Activated T-helper 1 cell treated with anti-CD3 and anti-CD28 coated beads, Interleukin-2, amount 50 U/mL, for 16 hours (primary cell): ENCODE measurements around the gene BTN1A1.
"Not testable (repeated sequence)": the region's sequence is repeated elsewhere in the genome, so short reads cannot be mapped to it uniquely, and the experiment has no call there.

Source experiments
- DNase-seq, 2 donors: peaks; one replicate each; pipeline ENCODE4 v3.0.0-alpha.2; 2020; ENCODE audit warnings: low read depth in 1 of 2, low spot score in 1 of 2

Gene BTN1A1

DNA sequence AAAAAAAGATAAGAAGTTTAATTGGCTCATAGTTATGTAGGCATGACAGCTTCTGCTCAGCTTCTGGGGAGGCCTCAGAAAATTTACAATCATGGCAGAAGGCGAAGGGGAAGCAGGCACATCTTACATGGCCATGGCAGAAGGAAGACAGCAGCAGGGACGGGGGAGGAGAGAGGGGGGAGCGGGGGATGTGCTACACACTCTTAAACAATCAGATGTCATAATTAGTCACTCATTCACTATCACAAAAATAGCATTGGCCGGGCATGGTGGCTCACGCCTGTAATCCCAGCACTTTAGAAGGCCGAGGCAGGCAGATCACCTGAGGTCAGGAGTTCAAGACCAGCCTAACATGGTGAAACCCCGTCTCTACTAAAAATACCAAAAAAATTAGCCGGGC lies 10.9 kb downstream of the BTN1A1 start:
- not testable (repeated sequence) for DNase-seq

DNA sequence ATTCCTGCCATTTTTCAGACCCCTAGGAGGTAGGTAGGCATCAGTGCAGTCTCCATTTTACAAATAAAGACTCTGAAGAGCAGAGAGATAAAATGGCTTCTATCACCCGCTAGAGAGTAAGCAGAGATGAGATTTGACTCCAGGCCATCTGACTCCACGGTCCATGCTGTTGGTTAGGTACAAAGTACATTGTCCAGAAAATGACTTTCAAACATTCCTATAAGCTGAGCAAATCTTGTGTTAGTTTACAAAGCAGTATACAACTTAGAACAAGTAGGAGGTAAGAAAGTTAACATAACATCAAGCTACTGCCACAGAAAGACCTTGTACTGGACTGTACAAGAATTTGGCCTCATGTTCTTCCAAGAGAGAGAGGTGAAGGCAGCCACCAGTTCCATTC lies 14.9 kb downstream of the BTN1A1 start:
- no peak for DNase-seq

GRCh38 chr6:26516481-26517427 lies 16.7 kb downstream of the BTN1A1 start:
- DNase-seq = no peak

GRCh38 chr6:26519359-26519758 lies 19.3 kb downstream of the BTN1A1 start:
- DNase-seq = no peak

GRCh38 chr6:26520237-26520849 lies 20.2 kb downstream of the BTN1A1 start:
- no peak for DNase-seq

DNA sequence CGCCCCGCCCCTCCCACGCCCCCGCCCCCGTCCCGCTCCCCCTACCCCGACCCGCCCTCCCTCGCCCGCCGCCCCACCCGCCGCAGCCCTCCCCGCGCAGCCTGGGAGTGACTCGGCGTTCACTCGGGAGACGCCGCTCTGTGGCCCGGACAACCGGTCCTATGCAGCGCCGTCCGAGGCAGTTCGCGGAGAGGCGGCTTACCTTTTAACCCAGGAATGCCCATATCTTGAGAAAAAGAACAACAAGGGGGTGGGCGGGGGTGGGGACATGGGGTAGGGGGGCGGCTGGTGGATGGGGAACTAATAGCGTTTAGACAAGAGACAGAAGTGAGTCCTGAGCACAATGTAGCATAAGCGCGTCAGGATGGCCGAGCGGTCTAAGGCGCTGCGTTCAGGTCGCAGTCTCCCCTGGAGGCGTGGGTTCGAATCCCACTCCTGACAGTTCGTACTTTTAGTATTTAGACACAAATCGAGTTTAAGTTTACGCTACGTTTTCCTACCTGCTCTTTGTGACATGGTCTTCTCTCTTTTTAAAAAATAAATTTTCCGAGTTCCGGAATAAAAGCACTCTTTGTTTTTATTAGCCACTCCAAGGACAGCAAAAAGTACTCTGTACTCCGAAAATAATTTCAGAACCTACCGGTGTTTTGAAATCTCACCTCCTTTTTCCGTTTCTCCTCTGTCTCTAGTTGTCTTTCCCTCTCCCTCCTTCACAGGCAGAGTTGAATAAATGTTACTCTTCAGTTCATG lies 20.9 kb downstream of the BTN1A1 start:
- DNase-seq = peak; percentile 68 to 77

- peak; percentile 32 to 62 for DNase-seq
Observed at GRCh38 chr6:26521600-26522391, 21.7 kb downstream of the BTN1A1 start.

- not testable (repeated sequence) for DNase-seq
Observed at GRCh38 chr6:26522486-26523228, 22.6 kb downstream of the BTN1A1 start.

- DNase-seq = not testable (repeated sequence)
Observed at GRCh38 chr6:26524314-26524713, 24.2 kb downstream of the BTN1A1 start.

GRCh38 chr6:26524722-26525370 lies 24.7 kb downstream of the BTN1A1 start:
- no peak for DNase-seq

GRCh38 chr6:26525838-26526237 lies 25.7 kb downstream of the BTN1A1 start:
- no peak for DNase-seq

GRCh38 chr6:26526928-26527327 lies 26.8 kb downstream of the BTN1A1 start:
- DNase-seq = no peak

DNA sequence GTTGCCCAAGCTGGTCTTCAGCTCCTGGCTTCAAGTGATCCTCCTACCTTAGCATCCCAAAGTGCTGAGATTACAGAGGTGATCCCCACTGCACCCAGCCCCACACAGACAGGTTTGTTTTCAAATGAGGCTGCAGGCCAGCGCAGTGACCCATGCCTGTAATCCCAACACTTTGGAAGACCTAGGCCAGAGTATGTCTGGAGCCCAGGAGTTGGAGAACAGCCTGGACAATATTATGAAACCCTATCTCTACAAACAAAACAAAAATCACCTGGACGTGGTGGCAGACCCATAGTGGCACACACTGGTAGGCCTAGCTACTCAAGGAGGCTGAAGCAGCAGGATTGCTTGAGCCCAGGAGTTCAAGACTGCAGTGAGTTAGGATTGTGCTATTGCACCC lies 30.1 kb downstream of the BTN1A1 start:
- DNase-seq = no peak

DNA sequence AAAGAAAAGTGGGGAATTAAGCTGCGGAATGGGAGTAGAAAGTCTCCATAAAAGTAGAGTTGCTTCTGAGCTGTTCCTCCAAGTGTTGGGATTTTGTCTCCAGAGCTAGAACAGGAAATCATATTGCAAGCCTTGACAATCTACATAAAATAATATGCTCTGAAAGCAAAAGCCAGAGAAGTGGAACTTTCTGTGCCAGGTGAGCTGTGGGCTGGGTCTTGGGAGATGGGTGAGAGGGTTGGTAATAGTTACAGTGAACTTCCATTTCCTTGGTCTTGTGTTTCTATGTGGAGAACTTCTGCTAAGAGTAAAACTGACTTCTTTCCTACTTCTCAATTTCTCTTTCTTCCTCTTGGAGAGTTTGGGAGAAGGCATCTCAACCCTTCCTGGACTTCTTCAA lies 31.8 kb downstream of the BTN1A1 start:
- DNase-seq = no peak

GRCh38 chr6:26532699-26533531 lies 32.8 kb downstream of the BTN1A1 start:
- DNase-seq = peak; percentile 82 to 85

- DNase-seq = no peak
Observed at GRCh38 chr6:26533532-26533931, 33.4 kb downstream of the BTN1A1 start.

DNA sequence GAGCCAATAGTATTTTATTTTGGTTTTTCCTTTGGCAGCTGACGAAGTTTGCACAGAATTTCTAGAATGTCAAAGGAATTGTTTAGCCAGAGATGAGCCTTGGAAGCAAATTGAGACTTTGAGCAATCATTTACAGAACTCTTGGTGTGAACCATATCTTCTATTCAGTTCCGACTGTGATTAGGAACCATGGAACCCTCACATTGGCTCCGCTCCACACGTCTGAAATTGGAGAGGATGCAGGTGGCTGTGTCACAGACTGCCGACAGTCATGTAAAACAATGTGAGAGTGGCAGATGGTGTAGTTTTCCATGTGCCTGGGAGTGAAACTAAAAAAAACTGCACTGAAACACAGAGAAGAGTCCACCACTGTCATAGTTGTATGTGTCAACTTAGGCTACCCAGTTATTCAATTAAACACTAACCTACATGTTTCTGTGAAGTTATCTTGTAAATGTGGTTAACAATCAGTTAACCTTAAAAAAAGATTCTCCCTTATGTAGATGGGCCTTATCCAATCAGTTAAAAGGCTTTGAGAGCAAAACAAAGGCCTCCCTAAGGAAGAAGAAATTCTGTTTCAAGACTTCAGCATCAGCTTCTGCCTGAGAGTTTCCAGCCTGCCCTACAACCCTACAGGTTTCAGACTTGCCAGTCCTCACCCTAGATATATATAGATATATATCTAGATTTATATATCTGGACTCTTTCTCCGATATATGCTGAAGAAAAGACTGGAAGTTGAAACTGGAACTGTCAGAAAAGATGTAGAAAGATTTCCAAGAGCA lies 34.8 kb downstream of the BTN1A1 start:
- no peak for DNase-seq

GRCh38 chr6:26536571-26537159 lies 36.6 kb downstream of the BTN1A1 start:
- DNase-seq = no peak
